Measurements from ENCODE around the gene KBTBD13. TPM values are rescaled to one million over a fixed set of nuclear protein-coding genes. Genes with fewer than 3 reads are reported as not detected.
"Not testable (repeated sequence)": the region's sequence is repeated elsewhere in the genome, so short reads cannot be mapped to it uniquely, and the experiment has no call there.

Gene KBTBD13
- total and polyA plus RNA-seq, 12 donors, result 0.84 to 20.5 (median 4.6) TPM

- TF ChIP-seq, protein P1, sequence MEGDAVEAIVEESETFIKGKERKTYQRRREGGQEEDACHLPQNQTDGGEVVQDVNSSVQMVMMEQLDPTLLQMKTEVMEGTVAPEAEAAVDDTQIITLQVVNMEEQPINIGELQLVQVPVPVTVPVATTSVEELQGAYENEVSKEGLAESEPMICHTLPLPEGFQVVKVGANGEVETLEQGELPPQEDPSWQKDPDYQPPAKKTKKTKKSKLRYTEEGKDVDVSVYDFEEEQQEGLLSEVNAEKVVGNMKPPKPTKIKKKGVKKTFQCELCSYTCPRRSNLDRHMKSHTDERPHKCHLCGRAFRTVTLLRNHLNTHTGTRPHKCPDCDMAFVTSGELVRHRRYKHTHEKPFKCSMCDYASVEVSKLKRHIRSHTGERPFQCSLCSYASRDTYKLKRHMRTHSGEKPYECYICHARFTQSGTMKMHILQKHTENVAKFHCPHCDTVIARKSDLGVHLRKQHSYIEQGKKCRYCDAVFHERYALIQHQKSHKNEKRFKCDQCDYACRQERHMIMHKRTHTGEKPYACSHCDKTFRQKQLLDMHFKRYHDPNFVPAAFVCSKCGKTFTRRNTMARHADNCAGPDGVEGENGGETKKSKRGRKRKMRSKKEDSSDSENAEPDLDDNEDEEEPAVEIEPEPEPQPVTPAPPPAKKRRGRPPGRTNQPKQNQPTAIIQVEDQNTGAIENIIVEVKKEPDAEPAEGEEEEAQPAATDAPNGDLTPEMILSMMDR (IDR thresholded peaks at IDR 0.05), result no peak
- H3K9me3 ChIP-seq, result no peaks in the 10 kb centered on the region
- DNase-seq, result no peak
- no peak overlapping the region for H3K4me3 ChIP-seq
- peaks cover 0 to 8% (median 0%) of the 10 kb centered on the region in 9 donors for H3K36me3 ChIP-seq
- WGBS, 2 donors, result 65 to 72% methylated on average over 12 of the region's 12 CpGs
- no peaks in the 10 kb centered on the region for H3K27me3 ChIP-seq
- no peak for ATAC-seq
- H3K4me1 ChIP-seq, result peaks cover 10 to 59% (median 30%) of the 10 kb centered on the region in 9 donors
- intact Hi-C loops (cut with DNase I), result no loop called here
- H3K27ac ChIP-seq, result peak overlapping the region in 3 of 10 donors; percentile 7 to 24 (median 10)
Measured at GRCh38 chr15:65091946-65092770, 15.6 kb downstream of the KBTBD13 start.

DNA sequence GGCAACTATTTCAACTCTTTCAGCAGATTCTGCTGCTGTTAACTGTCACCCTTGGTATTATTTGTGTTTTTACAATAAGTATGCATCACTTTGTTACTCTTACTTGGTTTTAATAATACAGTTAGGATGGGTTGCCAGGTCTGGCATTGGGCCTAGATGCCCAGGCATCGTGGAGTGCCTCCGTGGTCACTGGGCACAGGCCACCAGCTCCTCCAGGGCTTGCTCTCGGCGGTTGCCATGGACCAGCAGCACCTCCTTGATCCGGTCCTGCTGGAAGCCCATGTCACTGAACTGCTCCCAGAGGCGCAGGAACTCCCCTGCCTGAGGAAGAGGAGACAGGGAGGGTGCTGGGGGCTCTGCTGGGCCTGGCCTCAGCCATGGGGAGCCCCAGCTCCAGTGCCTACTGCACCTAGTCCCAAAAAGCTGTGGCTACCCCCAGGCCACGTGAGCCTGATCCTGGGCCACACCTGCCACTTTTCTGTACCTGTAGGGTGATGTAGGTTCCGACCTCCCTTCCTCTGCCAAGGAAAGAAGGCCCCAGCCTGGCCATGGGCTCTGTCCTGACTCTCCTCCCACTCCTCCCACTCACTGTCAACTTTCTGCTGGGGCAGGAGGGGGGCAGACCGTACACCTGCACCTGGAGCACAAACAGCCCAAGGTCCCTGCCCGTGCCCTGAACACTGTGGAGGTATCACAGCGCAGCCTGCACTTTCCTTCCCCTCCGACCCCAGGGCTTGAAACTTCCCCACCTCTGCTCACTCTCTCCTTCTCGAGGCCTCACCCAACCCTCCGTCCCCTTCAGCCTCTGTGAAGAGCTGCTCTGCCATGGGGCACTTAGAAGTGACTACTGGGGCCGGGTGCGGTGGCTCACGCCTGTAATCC, 16.6 kb downstream of the KBTBD13 start:
- 89 to 92% methylated on average over 17 of the region's 17 CpGs for WGBS, 2 donors
- intact Hi-C loops (cut with DNase I), result no loop called here

GRCh38 chr15:65093793-65094170, 17.2 kb downstream of the KBTBD13 start:
- 92 to 95% methylated on average over 13 of the region's 13 CpGs for WGBS, 2 donors
- H3K4me3 ChIP-seq; H3K9me3 ChIP-seq; intact Hi-C loops (cut with DNase I); ATAC-seq; H3K27ac ChIP-seq; DNase-seq; H3K27me3 ChIP-seq: not testable (repeated sequence)
- Histone ChIP-seq H3K4me1 (peaks cover under 1 to 43% (median 15%) of the 10 kb centered on the region in 9 donors), H3K36me3 (peaks cover 0 to 24% (median 2%) of the 10 kb centered on the region in 9 donors)

More for the DNA sequence above, 16.6 kb downstream of the KBTBD13 start:
- ATAC-seq (no peak), DNase-seq (no peak)
- H3K27ac ChIP-seq, result peak overlapping the region in 1 of 10 donors; percentile 24
- H3K36me3 ChIP-seq, result peaks cover 0 to 18% (median 0%) of the 10 kb centered on the region in 9 donors
- H3K27me3 ChIP-seq, result no peaks in the 10 kb centered on the region
- H3K4me3 ChIP-seq, result no peak overlapping the region
- peaks cover 6 to 49% (median 21%) of the 10 kb centered on the region in 9 donors for H3K4me1 ChIP-seq
- no peaks in the 10 kb centered on the region for H3K9me3 ChIP-seq
- TF ChIP-seq, protein P1 (IDR thresholded peaks at IDR 0.05), result no peak

DNA sequence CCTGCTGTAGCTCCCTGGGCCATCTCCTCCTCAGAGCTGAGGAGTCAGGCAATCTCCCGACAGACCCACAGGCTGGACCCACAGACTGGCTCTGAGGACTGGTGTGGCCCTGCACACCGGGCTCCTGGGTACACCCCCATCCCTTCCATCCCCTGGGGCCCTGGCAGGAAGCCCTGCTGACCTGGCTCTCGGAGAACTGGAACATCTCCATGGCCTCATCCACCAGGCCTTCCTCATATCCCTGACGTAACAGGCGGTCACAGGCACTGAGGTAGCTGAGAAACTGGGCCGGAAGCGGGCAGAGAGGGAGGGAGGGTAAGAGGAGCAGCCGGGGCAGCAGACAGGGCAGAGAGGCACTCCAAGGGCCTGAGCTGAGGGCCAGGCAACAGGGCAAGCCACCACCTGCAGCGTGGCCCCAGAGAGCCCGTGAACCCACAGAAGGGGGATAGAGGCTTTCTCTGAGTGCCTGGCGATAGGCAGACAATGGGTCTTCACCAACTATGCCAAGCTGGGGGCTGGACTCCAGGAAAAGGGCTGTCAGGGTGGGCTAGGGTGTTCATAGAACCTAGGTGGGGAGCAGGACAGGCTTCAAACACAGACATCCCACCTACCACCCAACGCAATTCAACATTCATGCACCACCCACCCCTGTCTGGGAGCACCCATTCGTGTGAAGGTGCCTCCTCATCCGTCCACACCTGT, 17.9 kb downstream of the KBTBD13 start:
- TF ChIP-seq, protein P1 (IDR thresholded peaks at IDR 0.05), result no peak
- no peak for DNase-seq
- no peaks in the 10 kb centered on the region for H3K9me3 ChIP-seq
- intact Hi-C loops (cut with DNase I), result no loop called here
- H3K36me3 ChIP-seq, result peaks cover 0 to 31% (median 8%) of the 10 kb centered on the region in 9 donors
- peak in 7 of 8 donors; percentile 14 to 84 (median 51) for ATAC-seq
- H3K4me1 ChIP-seq, result peaks cover 0 to 36% (median 9%) of the 10 kb centered on the region in 9 donors
- no peaks in the 10 kb centered on the region for H3K27me3 ChIP-seq
- WGBS, 2 donors, result 66 to 78% methylated on average over 14 of the region's 14 CpGs
- H3K4me3 ChIP-seq, result no peak overlapping the region
- peak overlapping the region in 2 of 10 donors; percentile 17 to 25 for H3K27ac ChIP-seq
